Parathyroid adenoma (tissue), 2 donors: ENCODE results near the gene CLDN24.

Experiments
- H2AFZ ChIP-seq: fragments of 300-600 bp; sonication (generic); one replicate; pipeline ENCODE4 v1.7.0; 2017; ENCODE audit warnings: antibody characterized with exemption, mild to moderate bottlenecking
- H3K27ac ChIP-seq: fragments of 300-600 bp; sonication (generic); one replicate; pipeline ENCODE4 v1.7.0; 2017
- H3K27me3 ChIP-seq: fragments of 300-600 bp; sonication (generic); one replicate; pipeline ENCODE4 v1.7.0; 2017; ENCODE audit warnings: low read length; ENCODE audit not compliant: control insufficient read depth, insufficient read depth
- H3K36me3 ChIP-seq: fragments of 300-600 bp; sonication (generic); one replicate; pipeline ENCODE4 v1.7.0; 2017; ENCODE audit warnings: low read length; ENCODE audit not compliant: control insufficient read depth, insufficient read depth
- H3K4me1 ChIP-seq: fragments of 300-600 bp; sonication (generic); one replicate; pipeline ENCODE4 v1.7.0; 2017; ENCODE audit warnings: control low read depth
- H3K4me2 ChIP-seq: fragments of 300-600 bp; sonication (generic); one replicate; pipeline ENCODE4 v1.7.0; 2017; ENCODE audit warnings: low read length
- H3K4me3 ChIP-seq: fragments of 300-600 bp; sonication (generic); one replicate; pipeline ENCODE4 v1.7.0; 2017; ENCODE audit warnings: low read depth, low read length
- H3K79me2 ChIP-seq: fragments of 300-600 bp; sonication (generic); one replicate; pipeline ENCODE4 v1.7.0; 2017; ENCODE audit warnings: control low read depth
- H3K9ac ChIP-seq: fragments of 300-600 bp; sonication (generic); one replicate; pipeline ENCODE4 v1.7.0; 2017; ENCODE audit warnings: mild to moderate bottlenecking
- H3K9me3 ChIP-seq: fragments of 300-600 bp; sonication (generic); one replicate; pipeline ENCODE4 v1.7.0; 2017; ENCODE audit warnings: low read length; ENCODE audit not compliant: control insufficient read depth
- CTCF ChIP-seq: fragments of 300-600 bp; sonication (generic); IDR thresholded peaks from one replicate; pipeline ENCODE4 v1.7.0; 2017; ENCODE audit warnings: antibody characterized with exemption, mild to moderate bottlenecking
- donor health status: primary hyperparathyroidism.

Gene CLDN24

GRCh38 chr4:183322326-183322725, at the start of gene CLDN24:
Gene CLDN24, minus strand, starts transcription at chr4:183322426. Its CDS starts 0 bp downstream, at chr4:183322426.
- Histone ChIP-seq H3K4me1 (no peaks in the 10 kb centered on the region), H2AFZ (no peak within 1 kb of the TSS), H3K9ac (no peak within 1 kb of the TSS), H3K4me2 (peak within 1 kb of the TSS; percentile 44), H3K9me3 (no peaks in the 10 kb centered on the region), H3K79me2 (no peaks in the 10 kb centered on the region), H3K27ac (no peak within 1 kb of the TSS), H3K4me3 (peak within 1 kb of the TSS; percentile 6), H3K27me3 (no peaks in the 10 kb centered on the region), H3K36me3 (no peaks in the 10 kb centered on the region)
- TF ChIP-seq CTCF: no peak

GRCh38 chr4:183370786-183371185, 48.6 kb upstream of the CLDN24 start:
- Histone ChIP-seq H3K4me1 (no peaks in the 10 kb centered on the region), H3K9me3 (no peaks in the 10 kb centered on the region), H3K9ac (no peak overlapping the region), H3K4me3 (no peak overlapping the region), H3K27me3 (no peaks in the 10 kb centered on the region), H3K4me2 (no peak overlapping the region), H3K27ac (no peak overlapping the region), H3K36me3 (no peaks in the 10 kb centered on the region), H3K79me2 (no peaks in the 10 kb centered on the region), H2AFZ (no peak overlapping the region)
- no peak for TF ChIP-seq CTCF

GRCh38 chr4:183369073-183369472, 46.8 kb upstream of the CLDN24 start:
- no peak overlapping the region for H3K4me2 ChIP-seq
- H3K9me3 ChIP-seq: no peaks in the 10 kb centered on the region
- no peak overlapping the region for H3K9ac ChIP-seq
- no peaks in the 10 kb centered on the region for H3K79me2 ChIP-seq
- H3K27me3 ChIP-seq: no peaks in the 10 kb centered on the region
- no peak overlapping the region for H3K27ac ChIP-seq
- H2AFZ ChIP-seq: no peak overlapping the region
- no peak for TF ChIP-seq CTCF
- H3K4me1 ChIP-seq: no peaks in the 10 kb centered on the region
- no peaks in the 10 kb centered on the region for H3K36me3 ChIP-seq
- H3K4me3 ChIP-seq: no peak overlapping the region

GRCh38 chr4:183366206-183366835, 44.1 kb upstream of the CLDN24 start:
- no peak overlapping the region for H3K4me2 ChIP-seq
- no peaks in the 10 kb centered on the region for H3K79me2 ChIP-seq
- no peak overlapping the region for H3K9ac ChIP-seq
- no peaks in the 10 kb centered on the region for H3K4me1 ChIP-seq
- H3K27me3 ChIP-seq: no peaks in the 10 kb centered on the region
- no peaks in the 10 kb centered on the region for H3K36me3 ChIP-seq
- H3K27ac ChIP-seq: no peak overlapping the region
- H3K4me3 ChIP-seq: no peak overlapping the region
- H2AFZ ChIP-seq: no peak overlapping the region
- no peak for TF ChIP-seq CTCF
- H3K9me3 ChIP-seq: no peaks in the 10 kb centered on the region

GRCh38 chr4:183364025-183364424, 41.8 kb upstream of the CLDN24 start:
- Histone ChIP-seq H3K27me3 (no peaks in the 10 kb centered on the region), H3K36me3 (no peaks in the 10 kb centered on the region), H3K9me3 (no peaks in the 10 kb centered on the region), H3K79me2 (no peaks in the 10 kb centered on the region), H3K4me2 (no peak overlapping the region), H2AFZ (no peak overlapping the region), H3K4me3 (no peak overlapping the region), H3K4me1 (no peaks in the 10 kb centered on the region), H3K27ac (no peak overlapping the region), H3K9ac (no peak overlapping the region)
- no peak for TF ChIP-seq CTCF
